Activated CD4-positive, alpha-beta T cell treated with anti-CD3 and anti-CD28 coated beads, Interleukin-2, Interleukin-4, amounts not matched to agents 100 ng/mL and 50 ng/mL, durations not matched to agents 16 hours and 8 hours (primary cell): ENCODE measurements around the gene PARP8.

ENCODE experiments used
- DNase-seq: peaks from one replicate; pipeline ENCODE4 v3.0.0-alpha.2; 2020; ENCODE audit warnings: low spot score

The PARP8 gene

DNA sequence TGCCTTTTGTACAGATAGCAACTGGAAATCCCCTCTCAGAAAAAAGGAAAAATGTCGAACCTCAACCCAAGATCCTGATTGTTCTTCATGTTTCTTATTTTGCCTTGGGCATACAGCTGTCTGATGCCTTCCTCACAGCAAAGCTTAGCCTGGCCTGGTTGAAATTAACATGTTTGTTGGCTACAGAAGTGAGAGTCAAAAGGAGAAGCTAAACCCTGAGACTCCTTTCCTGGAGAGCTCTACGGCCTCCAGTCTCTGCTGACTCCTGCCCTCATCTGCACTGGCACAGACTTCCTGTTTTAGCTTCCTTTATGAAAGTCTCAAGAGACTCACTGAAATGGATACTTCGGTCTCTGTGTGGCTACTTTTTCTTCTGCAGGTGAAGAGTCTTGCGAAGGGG, 186.7 kb downstream of the PARP8 start:
- DNase-seq, result no peak

DNA sequence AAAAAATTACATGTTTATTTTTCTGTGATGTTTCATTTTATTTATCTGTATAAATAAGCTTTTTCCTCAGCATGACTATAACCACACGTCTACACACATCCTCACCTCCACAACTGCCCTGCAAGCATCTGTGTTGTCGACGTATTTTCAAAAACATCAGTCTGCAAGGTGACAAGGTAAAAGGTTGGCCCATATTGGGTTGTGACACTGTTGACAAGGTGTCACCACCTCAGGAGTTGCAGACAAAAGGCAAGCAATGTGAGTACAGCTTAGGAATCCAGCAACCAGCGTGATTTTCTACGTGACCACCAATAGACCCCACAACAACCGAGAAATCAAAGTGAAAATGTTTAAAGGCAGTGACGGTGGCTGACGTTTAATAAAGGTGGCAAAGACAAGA, 187.6 kb downstream of the PARP8 start:
- DNase-seq, result no peak

DNA sequence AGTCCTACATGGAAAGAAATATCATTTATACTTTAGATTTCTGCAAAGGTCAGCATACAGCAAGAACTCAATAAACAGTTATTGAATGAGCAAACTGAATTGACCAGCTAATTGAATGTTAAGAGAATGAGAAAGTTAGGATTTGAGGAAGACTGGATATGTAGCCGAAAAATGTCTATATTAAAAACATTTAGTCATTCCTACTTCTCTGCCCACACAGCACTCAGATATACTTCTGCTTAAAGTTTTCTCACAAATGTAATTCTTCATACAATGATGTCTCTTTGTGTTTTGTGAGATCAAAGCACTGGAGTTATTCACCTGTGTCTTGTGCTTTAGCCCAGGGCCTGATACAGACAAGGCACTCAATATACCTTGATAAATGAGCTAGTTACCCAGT, 188.6 kb downstream of the PARP8 start:
- DNase-seq, result no peak

DNA sequence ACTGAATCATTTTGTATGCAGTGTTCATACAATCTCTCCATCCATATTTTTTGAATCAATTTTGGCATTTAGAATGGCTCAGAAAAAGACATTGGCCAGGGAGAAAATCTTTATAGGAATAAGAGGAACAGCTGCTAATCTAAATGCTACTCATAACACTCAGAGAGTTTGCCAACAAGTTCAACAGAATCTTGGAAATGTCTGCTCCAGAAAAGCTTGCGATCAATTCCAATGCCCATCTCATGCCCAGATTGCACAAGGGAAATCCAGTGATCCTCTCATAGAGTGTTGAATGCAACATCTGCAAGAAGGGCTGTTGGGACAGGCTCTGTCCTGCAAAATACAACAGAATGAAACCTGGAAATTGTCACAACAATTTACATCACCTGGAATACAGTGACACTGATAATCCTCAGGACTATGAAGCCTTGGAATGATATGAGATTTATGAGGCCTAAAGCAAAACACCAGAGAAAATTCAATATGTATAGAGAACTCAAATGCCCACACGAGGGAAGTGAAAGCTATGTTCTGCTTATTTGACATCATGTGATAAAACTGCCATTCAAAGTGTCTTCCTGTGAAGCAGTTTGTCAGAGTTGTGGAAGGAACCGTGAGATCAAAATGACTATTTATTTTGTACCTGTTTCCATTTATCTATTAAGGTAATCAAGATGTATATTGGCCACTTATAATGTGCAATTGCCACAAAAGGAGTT, 190.1 kb downstream of the PARP8 start:
- no peak for DNase-seq

DNA sequence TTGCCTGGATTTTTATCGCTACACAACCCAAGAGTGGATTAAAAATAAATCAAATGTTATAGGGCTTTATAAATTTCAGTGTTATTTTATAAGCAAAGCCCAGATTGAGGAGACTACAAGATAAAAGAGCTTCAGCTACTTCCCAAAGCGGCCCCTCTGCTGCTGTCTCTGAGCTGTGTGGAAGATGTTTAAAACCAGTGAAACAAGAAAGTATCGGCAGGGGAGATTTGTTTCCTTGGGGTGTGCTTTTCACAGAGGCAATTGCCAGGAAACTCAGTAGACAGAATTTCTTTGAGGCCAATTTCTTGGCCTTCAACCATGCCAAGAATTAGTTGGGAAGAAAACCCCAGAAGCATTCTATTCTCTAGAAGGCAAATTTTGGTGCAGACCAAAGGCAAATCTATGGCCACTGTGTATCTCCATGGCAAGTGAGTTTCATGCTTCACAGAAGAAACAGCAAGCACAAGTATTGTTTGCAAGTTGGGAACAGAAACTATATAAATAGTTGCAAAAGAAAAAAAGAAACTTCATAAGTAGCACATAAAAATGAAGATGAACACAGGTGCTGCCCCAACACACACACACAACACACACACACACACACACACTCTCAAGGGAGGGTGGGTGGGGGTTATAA, 197.2 kb downstream of the PARP8 start:
- no peak for DNase-seq

DNA sequence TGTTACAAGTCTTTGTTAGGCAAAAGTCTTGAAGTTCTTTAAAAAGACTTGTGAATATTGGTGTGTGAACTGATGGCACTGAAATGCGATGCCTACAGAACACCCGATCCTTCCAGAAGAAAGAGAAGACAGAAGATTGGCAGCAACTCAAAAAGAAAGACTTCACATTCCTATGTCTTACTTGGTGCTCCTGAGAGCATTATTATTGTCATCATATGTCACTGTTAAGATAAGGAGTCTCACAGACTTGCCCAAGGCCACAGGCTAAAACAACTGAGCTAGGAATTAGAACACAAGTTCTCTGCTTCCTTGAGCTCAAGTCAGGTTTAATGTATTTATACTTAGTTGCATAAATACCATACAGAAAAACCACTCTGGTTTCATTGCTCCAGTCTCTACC, 198.0 kb downstream of the PARP8 start:
- no peak for DNase-seq

DNA sequence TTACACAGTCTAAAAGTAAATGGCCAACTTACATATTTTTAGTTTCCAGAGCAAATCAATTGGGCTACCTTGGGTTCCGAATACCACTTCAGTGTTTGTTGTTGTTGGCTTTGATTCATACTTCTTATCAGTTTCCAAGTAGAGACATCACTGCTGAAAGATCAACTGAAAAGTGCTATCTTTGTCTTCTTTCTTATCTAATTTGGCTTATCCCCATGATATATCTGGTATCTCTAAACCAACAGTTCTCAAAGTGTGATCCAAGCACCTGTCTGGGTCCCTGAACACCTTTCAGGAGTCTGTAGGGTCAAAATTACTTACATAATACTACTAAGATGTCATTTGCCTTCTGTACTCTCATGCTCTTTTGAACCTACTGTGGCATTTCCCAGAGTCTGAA, 200.0 kb downstream of the PARP8 start:
- DNase-seq, result no peak

DNA sequence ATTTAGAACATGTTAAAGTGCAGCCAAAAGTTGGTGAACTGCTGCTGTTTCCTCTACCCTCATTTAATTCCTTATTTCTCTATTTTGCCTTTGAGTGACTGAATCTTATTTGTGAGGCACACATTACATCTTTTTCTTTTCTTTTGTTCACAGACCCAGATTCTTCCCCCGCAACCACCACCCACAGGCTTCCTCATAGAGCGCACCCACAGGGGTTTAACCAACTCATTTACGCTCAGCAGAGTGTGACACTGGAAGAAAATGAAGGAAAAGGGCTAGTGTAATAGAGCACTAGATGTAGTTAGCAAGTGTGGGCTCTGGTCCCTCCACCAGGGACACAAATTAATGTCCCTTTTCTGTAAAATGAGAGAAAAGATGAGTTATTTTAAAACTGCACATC, 200.7 kb downstream of the PARP8 start:
- DNase-seq, result no peak

DNA sequence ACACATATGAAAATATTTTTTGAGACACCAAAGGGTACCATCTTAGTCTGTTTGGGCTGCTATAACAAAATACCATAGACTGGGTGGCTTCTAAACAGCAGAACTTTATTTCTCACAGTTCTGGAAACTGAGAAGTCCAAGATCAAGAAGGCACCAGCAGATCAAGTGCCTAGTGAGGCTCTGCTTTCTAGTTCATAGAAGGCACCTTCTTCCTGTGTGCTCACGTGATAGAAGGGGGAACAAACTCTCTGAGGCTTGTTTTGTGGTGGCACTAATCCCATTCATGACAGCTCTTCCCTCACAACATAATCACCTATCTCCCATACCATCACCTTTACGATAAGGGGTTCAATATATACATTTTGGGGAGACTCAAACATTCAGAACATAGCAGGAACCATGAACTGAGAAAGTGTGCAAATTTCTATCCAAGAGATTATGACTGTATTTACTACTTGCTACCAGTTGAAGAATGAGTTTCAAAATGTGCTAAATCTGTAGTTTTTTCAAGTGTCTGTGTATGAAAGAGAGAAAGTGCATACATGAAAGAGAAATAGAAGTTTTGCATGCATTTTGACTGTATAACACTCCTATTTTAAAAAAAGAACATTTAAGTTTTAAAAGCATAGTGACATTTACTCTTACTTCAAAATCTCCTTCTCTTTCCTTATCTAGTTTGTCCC, 207.3 kb downstream of the PARP8 start:
- no peak for DNase-seq

DNA sequence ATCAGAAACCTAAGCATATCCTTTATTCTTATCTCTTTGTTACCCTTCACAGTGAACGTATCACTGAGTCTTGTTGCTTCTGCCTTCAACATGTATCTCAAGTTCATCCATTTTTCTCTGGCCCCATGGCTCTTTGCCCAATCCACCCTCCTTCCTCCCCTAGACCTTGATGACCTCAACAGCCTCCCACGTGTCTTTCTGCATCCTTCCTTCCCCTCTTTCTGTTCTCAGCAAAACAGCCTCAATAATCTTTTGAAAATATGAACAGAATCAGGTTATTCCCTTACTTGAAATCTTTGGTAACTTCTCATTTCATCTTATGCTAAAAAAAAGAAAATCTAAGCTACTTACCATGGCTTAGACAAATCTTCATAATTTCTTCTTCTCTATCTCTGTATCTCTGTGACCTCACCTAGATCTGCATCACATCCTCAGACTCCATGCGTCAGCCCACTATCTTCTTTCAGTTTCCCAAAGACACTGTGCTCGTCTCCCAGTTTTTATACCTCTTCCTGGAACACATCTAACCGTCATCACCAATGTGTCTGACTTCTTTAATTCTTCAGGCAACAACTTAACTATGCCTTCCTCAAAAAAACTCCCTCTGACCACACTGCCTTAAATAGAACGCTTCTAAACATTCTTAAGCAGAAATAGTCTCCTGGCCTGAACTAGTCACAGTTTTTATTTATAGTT, 208.0 kb downstream of the PARP8 start:
- DNase-seq, result no peak

DNA sequence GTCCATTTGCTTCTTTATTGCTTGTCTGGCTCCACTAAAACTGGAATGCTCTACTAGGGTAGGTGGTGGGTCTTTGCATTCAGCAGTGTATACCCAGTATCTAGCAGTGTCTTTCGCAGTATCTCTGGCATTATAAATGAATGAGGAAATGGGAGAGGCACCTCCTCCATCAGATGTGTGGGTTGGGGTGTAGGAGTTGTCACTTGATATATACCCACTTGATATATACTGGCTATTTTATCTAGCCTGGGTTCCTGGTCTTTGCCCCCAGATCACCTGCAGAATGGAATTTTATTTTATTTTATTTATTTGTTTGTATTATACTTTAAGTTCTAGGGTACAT, 208.5 kb downstream of the PARP8 start:
- no peak for DNase-seq

DNA sequence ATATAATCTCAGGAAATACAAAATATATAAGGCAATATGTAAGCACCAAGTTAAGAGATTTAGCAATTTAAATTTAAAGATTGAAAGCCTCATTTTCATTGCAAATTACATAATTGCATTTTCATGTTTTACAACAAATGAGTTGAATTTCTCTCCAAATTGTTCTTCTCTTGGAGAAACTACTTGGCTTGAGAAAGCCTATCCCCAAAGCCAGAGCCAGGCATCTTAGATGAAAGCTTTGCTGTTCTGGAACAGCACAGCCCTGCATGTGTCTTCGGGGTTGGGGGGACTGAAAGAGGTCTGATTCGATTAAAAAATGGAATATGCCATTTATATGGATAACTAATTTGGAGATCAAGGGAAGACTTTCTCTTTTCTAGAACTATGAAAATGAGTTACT, 212.0 kb downstream of the PARP8 start:
- no peak for DNase-seq

DNA sequence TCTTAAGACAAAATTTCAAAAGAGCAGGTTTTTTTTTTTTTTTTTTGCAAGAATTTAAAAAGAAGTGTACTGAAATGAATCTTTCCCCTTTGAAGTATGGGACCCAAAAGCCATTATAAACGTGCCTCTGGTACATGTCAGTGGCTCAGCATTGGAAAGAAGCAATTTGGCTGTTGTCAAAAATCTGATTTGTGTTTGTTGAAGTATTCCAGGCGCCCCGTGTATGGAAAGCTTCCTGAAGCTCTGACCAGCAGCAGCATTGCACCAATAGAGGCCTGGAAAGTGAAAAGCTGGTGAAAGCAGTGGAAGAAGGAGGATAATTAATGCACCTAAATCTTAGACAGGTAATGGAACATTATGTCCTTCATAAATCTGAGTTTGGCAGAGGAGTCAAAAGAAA, 215.0 kb downstream of the PARP8 start:
- no peak for DNase-seq

DNA sequence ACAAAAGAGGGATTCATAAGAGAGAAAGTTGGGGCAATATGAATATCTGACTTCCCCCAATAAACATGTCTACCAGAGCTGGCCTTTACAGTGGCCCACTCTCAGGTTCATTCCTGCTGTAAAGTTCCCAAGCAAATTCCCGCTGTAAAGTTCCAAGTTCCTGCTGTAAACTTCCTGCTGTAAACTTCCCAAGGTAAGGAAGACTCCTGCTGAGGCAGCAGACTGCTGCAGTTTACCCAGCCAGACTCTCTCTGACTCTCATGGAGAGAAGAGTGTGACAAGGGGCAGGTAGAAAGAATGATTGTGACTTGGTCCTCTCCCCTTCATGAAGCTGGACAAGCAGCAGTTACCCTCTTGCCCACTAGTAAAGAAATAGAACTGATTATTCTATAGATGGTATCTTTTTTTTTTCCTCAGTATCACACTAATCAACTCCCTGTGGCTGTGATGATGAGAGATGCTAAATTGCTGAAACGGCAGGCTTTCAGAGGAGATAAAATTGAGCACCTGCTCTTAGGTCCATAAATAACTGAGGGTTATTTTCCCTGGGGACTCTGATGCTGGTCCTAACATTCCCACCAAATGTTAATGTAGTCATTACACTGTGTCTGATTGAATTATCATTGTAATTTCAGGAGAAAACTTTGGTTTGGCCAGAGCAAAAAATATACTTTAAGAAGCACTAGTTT, 220.4 kb downstream of the PARP8 start:
- DNase-seq, result no peak

DNA sequence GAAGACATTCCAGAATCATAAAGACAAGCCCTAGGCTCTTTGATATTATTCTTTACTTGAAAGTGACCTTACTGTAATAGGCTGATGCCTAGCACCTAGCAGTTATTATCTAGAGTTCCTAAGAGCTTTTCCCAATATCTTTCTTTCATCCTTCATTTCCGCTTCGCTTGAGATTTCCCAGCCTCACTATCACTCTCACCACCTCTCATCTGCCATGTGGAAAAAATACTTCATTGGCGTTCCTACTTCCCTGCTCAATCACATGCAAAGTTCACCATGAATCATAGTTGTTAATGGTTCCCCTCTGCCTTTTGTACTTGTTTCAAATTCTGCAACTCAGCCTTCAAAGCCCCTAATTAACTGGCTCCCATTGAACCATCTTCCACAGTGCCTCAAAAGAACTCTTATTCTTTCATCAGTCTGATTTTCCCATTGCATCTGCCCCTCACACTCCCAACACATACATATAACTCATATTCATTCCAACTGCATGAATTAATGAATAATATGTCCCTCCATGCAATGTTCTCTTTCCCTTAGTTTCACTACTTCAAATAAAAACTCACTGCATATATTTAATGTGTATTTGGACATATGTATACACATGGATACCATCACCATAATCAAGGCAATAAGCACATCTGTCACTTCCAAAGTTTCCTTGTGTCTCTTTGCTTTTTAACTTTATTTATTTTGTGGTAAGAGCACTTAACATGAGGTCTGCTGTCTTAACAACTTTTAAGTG, 221.6 kb downstream of the PARP8 start:
- DNase-seq, result no peak

DNA sequence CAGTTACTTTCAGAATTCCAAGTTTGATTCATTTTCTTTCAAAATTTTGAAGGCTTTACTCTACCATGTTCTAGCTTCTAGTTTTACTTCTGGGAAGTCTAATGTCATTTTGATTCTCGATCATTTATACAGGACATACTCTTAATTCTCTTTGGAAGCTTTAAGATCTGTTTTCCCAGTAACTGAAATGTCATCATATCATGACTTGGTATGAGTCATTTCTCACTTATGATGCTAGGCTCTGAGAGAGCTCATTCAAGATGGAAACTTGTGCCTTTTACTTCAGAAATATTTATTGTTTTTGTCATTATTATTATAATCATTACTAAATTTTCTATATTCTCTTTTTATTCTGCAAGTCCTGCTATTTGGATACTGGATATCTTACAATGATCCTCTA, 222.3 kb downstream of the PARP8 start:
- DNase-seq, result no peak

DNA sequence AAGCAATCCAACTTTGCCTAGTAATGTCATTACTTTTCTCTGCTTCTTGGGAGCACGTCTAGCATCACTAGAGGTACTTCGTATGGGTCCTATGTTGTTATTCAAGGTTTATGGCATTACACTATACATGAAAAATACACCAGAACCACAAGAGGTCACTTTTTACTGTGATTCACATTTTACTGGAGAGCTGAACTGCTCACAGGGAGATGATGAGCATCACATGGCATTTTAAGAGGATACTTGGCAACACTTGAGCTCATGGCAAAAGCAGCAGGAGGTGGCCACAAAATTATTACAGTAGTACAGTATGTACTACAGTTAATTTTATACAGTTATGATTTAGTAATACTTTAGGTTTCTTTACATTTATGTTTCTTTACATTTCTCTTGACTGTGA, 223.4 kb downstream of the PARP8 start:
- no peak for DNase-seq
